Upper lobe of left lung (tissue), 6 donors: ENCODE data around the gene SNAPC4. TPM values are rescaled to one million over a fixed set of nuclear protein-coding genes. Genes with fewer than 3 reads are reported as not detected.

Source experiments
- ATAC-seq, 2 donors: fragments of 200-7000 bp; cut with Tn5 transposase; one replicate each; pipeline ENCODE4 v1.9.1; 2022; ENCODE audit warnings: mild to moderate bottlenecking in 2 of 2, moderate library complexity in 2 of 2; ENCODE audit not compliant: low FRiP score in 2 of 2
- DNase-seq, 2 donors: peaks; one replicate each; pipeline ENCODE4 v3.0.0-alpha.2; 2019 to 2020
- H3K27ac ChIP-seq, 4 donors: fragments of 200-600 bp; sonication (generic); one replicate each; pipeline ENCODE4 v1.5.1; 2016 to 2019
- H3K27me3 ChIP-seq, 4 donors: fragments of 200-600 bp; sonication (generic); one replicate each; pipeline ENCODE4 v1.5.1; 2017 to 2019
- H3K36me3 ChIP-seq, 4 donors: fragments of 200-600 bp; sonication (generic); one replicate each; pipeline ENCODE4 v1.5.1; 2016 to 2019
- H3K4me1 ChIP-seq, 4 donors: fragments of 200-600 bp; sonication (generic); one replicate each; pipeline ENCODE4 v1.5.1; 2018 to 2019
- H3K4me3 ChIP-seq, 4 donors: fragments of 200-600 bp; sonication (generic); one replicate each; pipeline ENCODE4 v1.5.1; 2017 to 2019; ENCODE audit warnings: mild to moderate bottlenecking in 2 of 4, moderate library complexity in 1 of 4
- H3K9me3 ChIP-seq, 4 donors: fragments of 200-600 bp; sonication (generic); one replicate each; pipeline ENCODE4 v1.5.1; 2018 to 2019
- CTCF ChIP-seq, 6 experiments: fragments of 450-650 bp in 4 of 6; fragments of 200-600 bp in 2 of 6; sonication (generic) in 2 of 6; IDR thresholded peaks; one replicate each; pipeline ENCODE4 v1.5.1; 2016 to 2019; ENCODE audit warnings: antibody characterized with exemption in 6 of 6
- EP300 ChIP-seq, 4 donors: sonication (generic); formaldehyde crosslinking; IDR thresholded peaks; one replicate each; pipeline ENCODE4 v1.5.1; 2017; ENCODE audit warnings: antibody characterized with exemption in 4 of 4, control low read depth in 2 of 4
- POLR2A ChIP-seq, 4 donors: fragments of 450-650 bp; IDR thresholded peaks; one replicate each; pipeline ENCODE4 v1.5.1; 2016 to 2017; ENCODE audit warnings: antibody characterized with exemption in 4 of 4, mild to moderate bottlenecking in 2 of 4
- POLR2AphosphoS5 ChIP-seq, 2 donors: sonication (generic); formaldehyde crosslinking; IDR thresholded peaks; one replicate each; pipeline ENCODE4 v1.5.1; 2017; ENCODE audit warnings: antibody characterized with exemption in 2 of 2
- WGBS, 2 donors: methylation state at CpG; one replicate each; pipeline ENCODE4 v1.1.5; 2017 to 2018; 5-methylcytosine and 5-hydroxymethylcytosine counted together
- total RNA-seq, 6 donors: library from RNA; depleted of rRNA in 4 of 6; stranded (reverse); fragments of >200 nt in 4 of 6; gene quantifications; one replicate each; pipeline versions ENCODE4 v1.1.0 to v1.2.1, GENCODE V29; 2016 to 2021
- donor health status: DM: no; HTN: no; CAD: no; lungs with moderate emphysema.
- donor health status: DM: no; HTN: yes; CAD: no; lungs with severe emphysema.

SNAPC4 gene
- total RNA-seq, 6 donors from 2014 or later = 7.8 to 35.6 (median 13.2) TPM

GRCh38 chr9:136361047-136361753 is 38.8 kb downstream of the SNAPC4 start:
- no peak for DNase-seq
- peak overlapping the region in 3 of 4 donors; percentile 74 to 97 (median 91) for H3K27ac ChIP-seq
- peaks cover 0 to 20% (median 11%) of the 10 kb centered on the region in 4 donors for H3K36me3 ChIP-seq
- no peaks in the 10 kb centered on the region for H3K27me3 ChIP-seq
- H3K4me1 ChIP-seq = peaks cover 22 to 34% (median 28%) of the 10 kb centered on the region in 4 donors
- WGBS, 2 donors = 82 to 84% methylated on average over 30 to 43 of the region's 43 CpGs
- no peak overlapping the region for H3K4me3 ChIP-seq
- TF ChIP-seq POLR2A (IDR thresholded peaks at IDR 0.05) = no peak
- peak; percentile 17 to 26 for TF ChIP-seq POLR2AphosphoS5 (IDR thresholded peaks at IDR 0.05)
- no peak for TF ChIP-seq CTCF (IDR thresholded peaks at IDR 0.05)
- ATAC-seq = no peak
- no peaks in the 10 kb centered on the region for H3K9me3 ChIP-seq

DNA sequence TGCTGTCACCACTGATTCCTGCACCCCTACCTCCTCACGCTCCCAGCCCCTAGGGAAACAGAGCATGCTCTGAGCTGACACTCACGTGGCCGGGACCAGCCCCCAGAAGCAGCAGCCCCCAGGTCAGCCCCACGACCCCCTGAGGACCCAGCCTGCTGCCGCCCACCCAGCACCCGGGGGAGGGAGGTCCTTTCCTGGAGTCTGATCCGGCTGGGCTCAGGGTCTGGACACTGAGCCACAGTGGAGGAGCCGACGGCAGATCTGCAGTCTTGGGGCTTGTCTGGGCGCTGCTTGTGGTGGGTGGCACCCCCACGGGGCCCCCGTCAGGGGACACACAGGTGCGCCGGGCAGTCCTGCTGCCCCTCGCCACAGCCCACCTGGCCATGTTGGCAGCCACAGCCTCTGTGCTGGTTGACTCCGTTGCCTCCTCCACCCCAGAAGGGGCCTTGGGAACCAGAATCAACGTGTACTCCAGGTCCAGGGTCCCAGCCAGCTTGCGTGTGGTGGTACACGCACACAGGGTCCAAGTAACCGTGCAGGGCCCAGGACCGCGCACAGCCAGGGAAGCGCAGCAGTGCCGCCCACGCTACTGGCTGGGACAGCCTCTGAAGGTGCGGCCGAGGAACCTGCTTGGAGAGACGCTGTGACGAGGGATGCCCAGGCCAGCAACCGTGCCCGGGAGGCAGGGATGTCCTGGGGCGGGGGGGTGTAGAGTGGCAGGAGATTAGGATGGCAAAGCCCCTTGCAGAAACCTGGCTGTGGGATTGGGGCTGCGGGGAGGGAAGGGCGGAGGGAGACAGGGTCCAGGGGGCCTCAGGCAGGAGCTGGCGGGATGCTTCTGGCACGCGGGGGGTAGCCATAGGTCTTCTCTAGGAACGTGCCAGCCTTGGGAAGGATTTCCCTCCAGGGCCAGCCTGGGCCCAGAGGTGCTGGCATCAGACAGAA is 39.9 kb downstream of the SNAPC4 start:
- Histone ChIP-seq H3K4me1 (peaks cover 15 to 36% (median 28%) of the 10 kb centered on the region in 4 donors), H3K27ac (peak overlapping the region in 3 of 4 donors; percentile 0 to 97 (median 91)), H3K9me3 (no peaks in the 10 kb centered on the region), H3K27me3 (no peaks in the 10 kb centered on the region), H3K36me3 (peaks cover 0 to 25% (median 12%) of the 10 kb centered on the region in 4 donors), H3K4me3 (no peak overlapping the region)
- TF ChIP-seq CTCF (IDR thresholded peaks at IDR 0.05) (no peak), POLR2AphosphoS5 (IDR thresholded peaks at IDR 0.05) (no peak), POLR2A (IDR thresholded peaks at IDR 0.05) (no peak), EP300 (IDR thresholded peaks at IDR 0.05) (no peak)
- WGBS, 2 donors = 88 to 96% methylated on average over 11 to 25 of the region's 38 CpGs
- ATAC-seq (no peak), DNase-seq (no peak)

DNA sequence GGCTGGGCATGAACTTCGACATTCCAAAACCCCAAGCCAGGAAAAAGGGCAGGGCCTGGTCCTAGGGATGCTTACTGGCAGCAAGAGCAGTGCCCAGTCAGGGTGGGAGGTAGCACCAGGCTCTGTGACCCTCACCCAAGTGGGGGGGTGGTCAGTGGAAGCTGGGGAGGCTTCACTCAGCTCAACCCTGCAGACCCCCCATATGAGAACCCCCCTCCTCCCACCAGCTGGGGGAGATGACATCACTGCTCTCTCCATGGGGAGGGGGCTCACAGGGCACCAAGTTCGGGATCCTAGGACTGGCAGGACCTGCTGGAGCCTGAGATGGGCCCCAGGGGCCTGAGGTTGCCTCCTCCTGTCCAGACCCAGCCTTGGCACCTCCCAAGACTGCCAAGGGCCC is 41.1 kb downstream of the SNAPC4 start:
- H3K36me3 ChIP-seq = peaks cover 0 to 25% (median 12%) of the 10 kb centered on the region in 4 donors
- no peaks in the 10 kb centered on the region for H3K9me3 ChIP-seq
- H3K27ac ChIP-seq = no peak overlapping the region
- no peak overlapping the region for H3K4me3 ChIP-seq
- no peak for ATAC-seq
- 88 to 100% methylated on average over 1 of the region's 2 CpGs for WGBS, 2 donors
- no peaks in the 10 kb centered on the region for H3K27me3 ChIP-seq
- TF ChIP-seq EP300 (IDR thresholded peaks at IDR 0.05) = no peak
- TF ChIP-seq CTCF (IDR thresholded peaks at IDR 0.05) = no peak
- TF ChIP-seq POLR2AphosphoS5 (IDR thresholded peaks at IDR 0.05) = no peak
- TF ChIP-seq POLR2A (IDR thresholded peaks at IDR 0.05) = no peak
- peaks cover 16 to 33% (median 24%) of the 10 kb centered on the region in 4 donors for H3K4me1 ChIP-seq
- no peak for DNase-seq

DNA sequence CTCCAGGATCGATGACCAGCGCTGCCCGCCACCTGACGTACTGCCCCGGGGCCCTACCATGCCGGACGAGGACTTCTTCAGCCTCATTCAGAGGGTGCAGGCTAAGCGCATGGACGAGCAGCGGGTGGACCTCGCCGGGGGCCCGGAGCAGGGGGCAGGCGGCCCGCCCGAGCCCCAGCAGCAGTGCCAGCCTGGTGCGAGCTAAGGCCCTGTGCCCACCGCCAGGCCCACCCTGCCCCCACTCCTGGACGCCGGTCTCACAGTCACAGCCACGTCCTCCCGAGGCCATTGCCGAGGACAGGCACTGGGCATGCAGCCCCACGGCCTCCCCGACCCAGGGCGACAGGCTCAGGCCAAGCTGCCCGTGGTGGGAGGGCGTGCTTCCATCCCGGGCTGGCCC is 42.0 kb downstream of the SNAPC4 start:
- ATAC-seq = no peak
- no peak for TF ChIP-seq POLR2AphosphoS5 (IDR thresholded peaks at IDR 0.05)
- WGBS, 2 donors = 86% methylated on average over 28 of the region's 29 CpGs; no CpG with 5 or more reads in 1 of the 2 donors
- Histone ChIP-seq H3K9me3 (no peaks in the 10 kb centered on the region), H3K4me3 (no peak overlapping the region), H3K27ac (no peak overlapping the region), H3K27me3 (no peaks in the 10 kb centered on the region), H3K36me3 (peaks cover 0 to 25% (median 12%) of the 10 kb centered on the region in 4 donors), H3K4me1 (peaks cover 12 to 34% (median 21%) of the 10 kb centered on the region in 4 donors)
- DNase-seq = no peak

GRCh38 chr9:136357202-136357725 is 42.7 kb downstream of the SNAPC4 start:
- no peak for ATAC-seq

More at GRCh38 chr9:136357202-136357725, 42.7 kb downstream of the SNAPC4 start:
- DNase-seq = no peak
- Histone ChIP-seq H3K27ac (no peak overlapping the region), H3K4me3 (no peak overlapping the region), H3K4me1 (peaks cover 6 to 34% (median 17%) of the 10 kb centered on the region in 4 donors), H3K36me3 (peaks cover 0 to 25% (median 12%) of the 10 kb centered on the region in 4 donors), H3K9me3 (no peaks in the 10 kb centered on the region), H3K27me3 (no peaks in the 10 kb centered on the region)
- WGBS, 2 donors = 85% methylated on average over 10 of the region's 22 CpGs; no CpG with 5 or more reads in 1 of the 2 donors
- TF ChIP-seq EP300 (IDR thresholded peaks at IDR 0.05) (no peak), POLR2A (IDR thresholded peaks at IDR 0.05) (no peak), POLR2AphosphoS5 (IDR thresholded peaks at IDR 0.05) (no peak), CTCF (IDR thresholded peaks at IDR 0.05) (no peak)
